ENCODE measurements around the gene SPOCK1. TPM values are rescaled to one million over a fixed set of nuclear protein-coding genes. Genes with fewer than 3 reads are reported as not detected.

Gene SPOCK1
- polyA plus RNA-seq, 1 experiment, result 76.0 TPM

- Histone ChIP-seq H3K4me3 (ENCODE audit: low read depth, low read length) (no peak overlapping the region), H3K27me3 (ENCODE audit: control insufficient read depth, insufficient read depth, low read length) (no peaks in the 10 kb centered on the region), H3K9me3 (ENCODE audit: control insufficient read depth, insufficient read depth, low read length) (no peaks in the 10 kb centered on the region), H3K27ac (ENCODE audit: low read depth, low read length) (no peak overlapping the region)
- no peak for TF ChIP-seq CTCF (IDR thresholded peaks at IDR 0.05; ENCODE audit: low read depth, low read length)
- ChIA-PET CTCF (interaction anchor here (0.6 kb wide), 1 partner anchor 545 kb away, joined by 4 read pairs; no protein-coding TSS in a partner anchor), POLR2A (no interaction called here)
- DNase-seq (ENCODE audit: low read depth, low spot score), result no peak
These were observed 291.9 kb downstream of the SPOCK1 start for GRCh38 chr5:137207023-137207760.

GRCh38 chr5:137206030-137206715, 293.0 kb downstream of the SPOCK1 start:
- H3K27me3 ChIP-seq (ENCODE audit: control insufficient read depth, insufficient read depth, low read length), result no peaks in the 10 kb centered on the region
- ChIA-PET CTCF (interaction anchor here (1.9 kb wide), 1 partner anchor 114 kb away, joined by 5 read pairs; no protein-coding TSS in a partner anchor), POLR2A (no interaction called here)
- H3K27ac ChIP-seq (ENCODE audit: low read depth, low read length), result no peak overlapping the region
- no peak overlapping the region for H3K4me3 ChIP-seq (ENCODE audit: low read depth, low read length)
- TF ChIP-seq CTCF (IDR thresholded peaks at IDR 0.05; ENCODE audit: low read depth, low read length), result no peak
- no peaks in the 10 kb centered on the region for H3K9me3 ChIP-seq (ENCODE audit: control insufficient read depth, insufficient read depth, low read length)
- DNase-seq (ENCODE audit: low read depth, low spot score), result no peak

- H3K9me3 ChIP-seq (ENCODE audit: control insufficient read depth, insufficient read depth, low read length), result no peaks in the 10 kb centered on the region
- POLR2A ChIA-PET, result no interaction called here
- DNase-seq (ENCODE audit: low read depth, low spot score), result no peak
- no peak for TF ChIP-seq CTCF (IDR thresholded peaks at IDR 0.05; ENCODE audit: low read depth, low read length)
- CTCF ChIA-PET, result interaction anchor here (1.9 kb wide), 1 partner anchor 115 kb away, joined by 5 read pairs; no protein-coding TSS in a partner anchor
- H3K27ac ChIP-seq (ENCODE audit: low read depth, low read length), result no peak overlapping the region
- H3K27me3 ChIP-seq (ENCODE audit: control insufficient read depth, insufficient read depth, low read length), result no peaks in the 10 kb centered on the region
- no peak overlapping the region for H3K4me3 ChIP-seq (ENCODE audit: low read depth, low read length)
These were observed 293.7 kb downstream of the SPOCK1 start for GRCh38 chr5:137205231-137206027.

- DNase-seq (ENCODE audit: low read depth, low spot score), result no peak
- ChIA-PET CTCF (no interaction called here), POLR2A (no interaction called here)
- no peaks in the 10 kb centered on the region for H3K9me3 ChIP-seq (ENCODE audit: control insufficient read depth, insufficient read depth, low read length)
- H3K27ac ChIP-seq (ENCODE audit: low read depth, low read length), result no peak overlapping the region
- H3K27me3 ChIP-seq (ENCODE audit: control insufficient read depth, insufficient read depth, low read length), result no peaks in the 10 kb centered on the region
- no peak for TF ChIP-seq CTCF (IDR thresholded peaks at IDR 0.05; ENCODE audit: low read depth, low read length)
- H3K4me3 ChIP-seq (ENCODE audit: low read depth, low read length), result no peak overlapping the region
These were observed 296.0 kb downstream of the SPOCK1 start for GRCh38 chr5:137203011-137203632.

Data from AG04450 (cell line).